HepG2 (cell line): Measurements from ENCODE around the gene ACP5. TPM values are rescaled to one million over a fixed set of nuclear protein-coding genes. Genes with fewer than 3 reads are reported as not detected.

Experiments used
- ARID2 ChIP-seq: sonication (generic); formaldehyde crosslinking; IDR thresholded peaks from 2 replicates; pipeline ENCODE4 v1.8.1; 2022; ENCODE audit warnings: mild to moderate bottlenecking, missing genetic modification reagents, borderline replicate concordance
- MED8 ChIP-seq: sonication (generic); formaldehyde crosslinking; IDR thresholded peaks from 2 replicates; pipeline ENCODE4 v1.8.1; 2023; ENCODE audit warnings: mild to moderate bottlenecking, missing genetic modification reagents; ENCODE audit not compliant: insufficient replicate concordance
- ZBTB38 ChIP-seq: sonication (generic); formaldehyde crosslinking; IDR thresholded peaks from 2 replicates; pipeline ENCODE4 v1.5.1; 2020; ENCODE audit warnings: mild to moderate bottlenecking, missing genetic modification reagents
- ZFP36L1 ChIP-seq: sonication (generic); formaldehyde crosslinking; IDR thresholded peaks from 2 replicates; pipeline ENCODE4 v1.8.0; 2022; ENCODE audit warnings: mild to moderate bottlenecking, missing genetic modification reagents, moderate library complexity
- ZNF776 ChIP-seq: sonication (generic); formaldehyde crosslinking; IDR thresholded peaks from 2 replicates; pipeline ENCODE4 v1.4.0; 2020; ENCODE audit warnings: mild to moderate bottlenecking, missing genetic modification reagents
- ZSCAN20 ChIP-seq: sonication (generic); formaldehyde crosslinking; IDR thresholded peaks from 2 replicates; pipeline ENCODE4 v1.4.0; 2020; ENCODE audit warnings: missing genetic modification reagents, mild to moderate bottlenecking, borderline replicate concordance
- polyA plus RNA-seq, 8 experiments: library from polyadenylated mRNA; depleted of rRNA in 3 of 8; stranded (reverse) in 7 of 8; unstranded in 1 of 8; fragments of >200 nt; fragmentation: Illumina TruSeq in 4 of 8; extraction: Trizol in 4 of 8; gene quantifications; 2 replicates each; pipeline versions ENCODE4 v1.2.1 to v1.2.3, GENCODE V29; 2011 to 2016; ENCODE audit warnings: low read depth in 4 of 8, missing spikeins in 1 of 8, mixed read lengths in 1 of 8; ENCODE audit not compliant: insufficient read depth in 1 of 8
- total RNA-seq, 5 experiments: library from RNA; depleted of rRNA; stranded (reverse); fragments of >200 nt; fragmentation: Illumina TruSeq; extraction: Trizol; gene quantifications; 2 replicates each; pipeline ENCODE4 v1.2.3, GENCODE V29; 2016; ENCODE audit warnings: low read depth in 1 of 5
- TF ChIP-seq, protein P1 (sequence below): IDR thresholded peaks from 2 replicates; pipeline ENCODE4 v1.4.0; 2020; ENCODE audit warnings: mild to moderate bottlenecking, missing genetic modification reagents
- TF ChIP-seq, protein P2 (sequence below): sonication (generic); formaldehyde crosslinking; IDR thresholded peaks from 2 replicates; pipeline ENCODE4 v1.4.0; 2020; ENCODE audit warnings: low read depth, mild to moderate bottlenecking, missing genetic modification reagents
- TF ChIP-seq, protein P3 (sequence below): sonication (generic); formaldehyde crosslinking; IDR thresholded peaks from 2 replicates; pipeline ENCODE4 v1.4.0; 2020; ENCODE audit warnings: mild to moderate bottlenecking, missing genetic modification reagents
- TF ChIP-seq, protein P4 (sequence below), 2 experiments: sonication (generic) in 1 of 2; formaldehyde crosslinking in 1 of 2; IDR thresholded peaks; 2 replicates each; pipeline versions ENCODE4 v1.4.0 to v1.6.1; 2018 to 2020; ENCODE audit warnings: missing genetic modification reagents in 2 of 2, borderline replicate concordance in 1 of 2, low read depth in 1 of 2, mild to moderate bottlenecking in 1 of 2, missing biosample characterization in 1 of 2
- TF ChIP-seq, protein P5 (sequence below): sonication (generic); formaldehyde crosslinking; IDR thresholded peaks from 2 replicates; pipeline ENCODE4 v1.5.0; 2020; ENCODE audit warnings: missing genetic modification reagents
- TF ChIP-seq, protein P6 (sequence below): sonication (generic); formaldehyde crosslinking; IDR thresholded peaks from 2 replicates; pipeline ENCODE4 v1.4.0; 2020; ENCODE audit warnings: missing genetic modification reagents, borderline replicate concordance
- TF ChIP-seq, protein P7 (sequence below): sonication (generic); formaldehyde crosslinking; conservative IDR thresholded peaks from 2 replicates; pipeline ENCODE4 v1.8.0; 2022; ENCODE audit warnings: missing genetic modification reagents

Gene ACP5
- total and polyA plus RNA-seq, 2 of the 13 experiments (the other 11 are each of a cell fraction or from before 2014, with no cell fraction given), result 1.3 to 6.7 TPM

DNA sequence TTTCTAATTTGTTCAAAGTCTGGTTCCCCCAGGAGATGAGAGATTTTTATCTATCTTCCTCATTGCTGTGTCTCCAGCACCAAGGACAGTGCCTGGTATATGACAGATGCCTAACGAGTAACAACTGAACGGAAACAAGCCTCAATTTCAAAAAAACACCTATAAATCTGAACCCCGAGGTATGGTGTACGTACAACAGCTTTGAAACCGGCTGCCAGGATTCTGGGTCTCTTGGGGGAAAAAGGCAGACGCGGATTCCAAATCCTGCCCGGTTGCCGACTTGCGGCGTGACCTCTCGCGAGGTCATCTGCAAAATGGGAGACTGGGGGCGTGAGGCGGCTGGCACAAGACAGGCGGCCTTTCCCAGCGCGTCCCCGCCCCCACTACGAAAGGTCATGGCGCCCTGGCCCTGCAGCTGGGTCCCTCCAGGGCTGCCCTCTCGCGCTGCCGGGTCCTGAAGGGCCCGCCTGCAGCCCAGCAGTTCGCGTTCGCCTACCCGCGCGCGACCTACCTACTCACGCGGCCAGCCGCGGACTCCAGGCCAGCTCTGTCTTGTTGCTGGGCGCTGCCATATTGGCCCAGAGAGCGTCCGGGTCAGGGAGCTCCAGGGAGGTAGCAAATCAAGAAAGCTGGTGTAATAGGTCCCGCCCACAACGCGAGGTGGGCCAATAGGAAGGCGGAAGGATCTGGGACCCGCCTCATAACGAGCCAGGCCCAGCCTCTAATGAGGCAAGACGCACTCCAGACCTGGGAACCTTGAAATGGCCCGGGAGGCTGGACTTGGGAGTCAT is 48.7 kb downstream of the ACP5 start, which contains the start of gene ECSIT (continued):
- TF ChIP-seq, protein P1, sequence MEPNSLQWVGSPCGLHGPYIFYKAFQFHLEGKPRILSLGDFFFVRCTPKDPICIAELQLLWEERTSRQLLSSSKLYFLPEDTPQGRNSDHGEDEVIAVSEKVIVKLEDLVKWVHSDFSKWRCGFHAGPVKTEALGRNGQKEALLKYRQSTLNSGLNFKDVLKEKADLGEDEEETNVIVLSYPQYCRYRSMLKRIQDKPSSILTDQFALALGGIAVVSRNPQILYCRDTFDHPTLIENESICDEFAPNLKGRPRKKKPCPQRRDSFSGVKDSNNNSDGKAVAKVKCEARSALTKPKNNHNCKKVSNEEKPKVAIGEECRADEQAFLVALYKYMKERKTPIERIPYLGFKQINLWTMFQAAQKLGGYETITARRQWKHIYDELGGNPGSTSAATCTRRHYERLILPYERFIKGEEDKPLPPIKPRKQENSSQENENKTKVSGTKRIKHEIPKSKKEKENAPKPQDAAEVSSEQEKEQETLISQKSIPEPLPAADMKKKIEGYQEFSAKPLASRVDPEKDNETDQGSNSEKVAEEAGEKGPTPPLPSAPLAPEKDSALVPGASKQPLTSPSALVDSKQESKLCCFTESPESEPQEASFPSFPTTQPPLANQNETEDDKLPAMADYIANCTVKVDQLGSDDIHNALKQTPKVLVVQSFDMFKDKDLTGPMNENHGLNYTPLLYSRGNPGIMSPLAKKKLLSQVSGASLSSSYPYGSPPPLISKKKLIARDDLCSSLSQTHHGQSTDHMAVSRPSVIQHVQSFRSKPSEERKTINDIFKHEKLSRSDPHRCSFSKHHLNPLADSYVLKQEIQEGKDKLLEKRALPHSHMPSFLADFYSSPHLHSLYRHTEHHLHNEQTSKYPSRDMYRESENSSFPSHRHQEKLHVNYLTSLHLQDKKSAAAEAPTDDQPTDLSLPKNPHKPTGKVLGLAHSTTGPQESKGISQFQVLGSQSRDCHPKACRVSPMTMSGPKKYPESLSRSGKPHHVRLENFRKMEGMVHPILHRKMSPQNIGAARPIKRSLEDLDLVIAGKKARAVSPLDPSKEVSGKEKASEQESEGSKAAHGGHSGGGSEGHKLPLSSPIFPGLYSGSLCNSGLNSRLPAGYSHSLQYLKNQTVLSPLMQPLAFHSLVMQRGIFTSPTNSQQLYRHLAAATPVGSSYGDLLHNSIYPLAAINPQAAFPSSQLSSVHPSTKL (CRISPR knock-in tag), result peak; percentile 60
- TF ChIP-seq, protein P2, sequence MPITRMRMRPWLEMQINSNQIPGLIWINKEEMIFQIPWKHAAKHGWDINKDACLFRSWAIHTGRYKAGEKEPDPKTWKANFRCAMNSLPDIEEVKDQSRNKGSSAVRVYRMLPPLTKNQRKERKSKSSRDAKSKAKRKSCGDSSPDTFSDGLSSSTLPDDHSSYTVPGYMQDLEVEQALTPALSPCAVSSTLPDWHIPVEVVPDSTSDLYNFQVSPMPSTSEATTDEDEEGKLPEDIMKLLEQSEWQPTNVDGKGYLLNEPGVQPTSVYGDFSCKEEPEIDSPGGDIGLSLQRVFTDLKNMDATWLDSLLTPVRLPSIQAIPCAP (CRISPR knock-in tag), result no peak
- peak; percentile 66; the same call in 1 of the 2 replicates for TF ChIP-seq ZBTB38
- no peak for TF ChIP-seq ZFP36L1 (CRISPR knock-in tag)
- TF ChIP-seq, protein P3, sequence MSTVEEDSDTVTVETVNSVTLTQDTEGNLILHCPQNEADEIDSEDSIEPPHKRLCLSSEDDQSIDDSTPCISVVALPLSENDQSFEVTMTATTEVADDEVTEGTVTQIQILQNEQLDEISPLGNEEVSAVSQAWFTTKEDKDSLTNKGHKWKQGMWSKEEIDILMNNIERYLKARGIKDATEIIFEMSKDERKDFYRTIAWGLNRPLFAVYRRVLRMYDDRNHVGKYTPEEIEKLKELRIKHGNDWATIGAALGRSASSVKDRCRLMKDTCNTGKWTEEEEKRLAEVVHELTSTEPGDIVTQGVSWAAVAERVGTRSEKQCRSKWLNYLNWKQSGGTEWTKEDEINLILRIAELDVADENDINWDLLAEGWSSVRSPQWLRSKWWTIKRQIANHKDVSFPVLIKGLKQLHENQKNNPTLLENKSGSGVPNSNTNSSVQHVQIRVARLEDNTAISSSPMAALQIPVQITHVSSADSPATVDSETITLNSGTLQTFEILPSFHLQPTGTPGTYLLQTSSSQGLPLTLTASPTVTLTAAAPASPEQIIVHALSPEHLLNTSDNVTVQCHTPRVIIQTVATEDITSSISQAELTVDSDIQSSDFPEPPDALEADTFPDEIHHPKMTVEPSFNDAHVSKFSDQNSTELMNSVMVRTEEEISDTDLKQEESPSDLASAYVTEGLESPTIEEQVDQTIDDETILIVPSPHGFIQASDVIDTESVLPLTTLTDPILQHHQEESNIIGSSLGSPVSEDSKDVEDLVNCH (CRISPR knock-in tag), result no peak
- TF ChIP-seq ARID2, result no peak
- TF ChIP-seq, protein P4, sequence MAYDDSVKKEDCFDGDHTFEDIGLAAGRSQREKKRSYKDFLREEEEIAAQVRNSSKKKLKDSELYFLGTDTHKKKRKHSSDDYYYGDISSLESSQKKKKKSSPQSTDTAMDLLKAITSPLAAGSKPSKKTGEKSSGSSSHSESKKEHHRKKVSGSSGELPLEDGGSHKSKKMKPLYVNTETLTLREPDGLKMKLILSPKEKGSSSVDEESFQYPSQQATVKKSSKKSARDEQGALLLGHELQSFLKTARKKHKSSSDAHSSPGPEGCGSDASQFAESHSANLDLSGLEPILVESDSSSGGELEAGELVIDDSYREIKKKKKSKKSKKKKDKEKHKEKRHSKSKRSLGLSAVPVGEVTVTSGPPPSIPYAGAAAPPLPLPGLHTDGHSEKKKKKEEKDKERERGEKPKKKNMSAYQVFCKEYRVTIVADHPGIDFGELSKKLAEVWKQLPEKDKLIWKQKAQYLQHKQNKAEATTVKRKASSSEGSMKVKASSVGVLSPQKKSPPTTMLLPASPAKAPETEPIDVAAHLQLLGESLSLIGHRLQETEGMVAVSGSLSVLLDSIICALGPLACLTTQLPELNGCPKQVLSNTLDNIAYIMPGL (CRISPR knock-in tag; IDR thresholded peaks at IDR 0.05; ENCODE audit: borderline replicate concordance in 1 of 2, low read depth in 1 of 2), result peak in 1 of 2 experiments; percentile 82; a peak in 2 of 4 replicates
- TF ChIP-seq, protein P5, sequence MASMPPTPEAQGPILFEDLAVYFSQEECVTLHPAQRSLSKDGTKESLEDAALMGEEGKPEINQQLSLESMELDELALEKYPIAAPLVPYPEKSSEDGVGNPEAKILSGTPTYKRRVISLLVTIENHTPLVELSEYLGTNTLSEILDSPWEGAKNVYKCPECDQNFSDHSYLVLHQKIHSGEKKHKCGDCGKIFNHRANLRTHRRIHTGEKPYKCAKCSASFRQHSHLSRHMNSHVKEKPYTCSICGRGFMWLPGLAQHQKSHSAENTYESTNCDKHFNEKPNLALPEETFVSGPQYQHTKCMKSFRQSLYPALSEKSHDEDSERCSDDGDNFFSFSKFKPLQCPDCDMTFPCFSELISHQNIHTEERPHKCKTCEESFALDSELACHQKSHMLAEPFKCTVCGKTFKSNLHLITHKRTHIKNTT, result no peak
- no peak for TF ChIP-seq ZSCAN20 (CRISPR knock-in tag)
- TF ChIP-seq, protein P6, sequence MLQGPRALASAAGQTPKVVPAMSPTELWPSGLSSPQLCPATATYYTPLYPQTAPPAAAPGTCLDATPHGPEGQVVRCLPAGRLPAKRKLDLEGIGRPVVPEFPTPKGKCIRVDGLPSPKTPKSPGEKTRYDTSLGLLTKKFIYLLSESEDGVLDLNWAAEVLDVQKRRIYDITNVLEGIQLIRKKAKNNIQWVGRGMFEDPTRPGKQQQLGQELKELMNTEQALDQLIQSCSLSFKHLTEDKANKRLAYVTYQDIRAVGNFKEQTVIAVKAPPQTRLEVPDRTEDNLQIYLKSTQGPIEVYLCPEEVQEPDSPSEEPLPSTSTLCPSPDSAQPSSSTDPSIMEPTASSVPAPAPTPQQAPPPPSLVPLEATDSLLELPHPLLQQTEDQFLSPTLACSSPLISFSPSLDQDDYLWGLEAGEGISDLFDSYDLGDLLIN, result no peak
- TF ChIP-seq, protein P7, sequence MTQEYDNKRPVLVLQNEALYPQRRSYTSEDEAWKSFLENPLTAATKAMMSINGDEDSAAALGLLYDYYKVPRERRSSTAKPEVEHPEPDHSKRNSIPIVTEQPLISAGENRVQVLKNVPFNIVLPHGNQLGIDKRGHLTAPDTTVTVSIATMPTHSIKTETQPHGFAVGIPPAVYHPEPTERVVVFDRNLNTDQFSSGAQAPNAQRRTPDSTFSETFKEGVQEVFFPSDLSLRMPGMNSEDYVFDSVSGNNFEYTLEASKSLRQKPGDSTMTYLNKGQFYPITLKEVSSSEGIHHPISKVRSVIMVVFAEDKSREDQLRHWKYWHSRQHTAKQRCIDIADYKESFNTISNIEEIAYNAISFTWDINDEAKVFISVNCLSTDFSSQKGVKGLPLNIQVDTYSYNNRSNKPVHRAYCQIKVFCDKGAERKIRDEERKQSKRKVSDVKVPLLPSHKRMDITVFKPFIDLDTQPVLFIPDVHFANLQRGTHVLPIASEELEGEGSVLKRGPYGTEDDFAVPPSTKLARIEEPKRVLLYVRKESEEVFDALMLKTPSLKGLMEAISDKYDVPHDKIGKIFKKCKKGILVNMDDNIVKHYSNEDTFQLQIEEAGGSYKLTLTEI (CRISPR knock-in tag), result no peak
- no peak for TF ChIP-seq ZNF776
- TF ChIP-seq MED8 (CRISPR knock-in tag), result no peak
